Measurements from ENCODE around the gene S100A12. TPM values are rescaled to one million over a fixed set of nuclear protein-coding genes. Genes with fewer than 3 reads are reported as not detected.
A peak's percentile ranks its signal among the peaks of the same experiment; 100 is the strongest.

Gene S100A12
- total and polyA plus RNA-seq, 10 donors, result 126 to 1,354 (median 265) TPM

- Histone ChIP-seq H3K27ac (peak overlapping the region in 6 of 8 donors; percentile 75 to 95 (median 88)), H3K36me3 (no peaks in the 10 kb centered on the region), H3K4me3 (peak overlapping the region in 1 of 8 donors; percentile 65), H3K4me1 (peaks cover 0 to 23% (median 0%) of the 10 kb centered on the region in 6 donors), H3K9me3 (no peaks in the 10 kb centered on the region), H3K27me3 (replicated peaks in 1 of 7) (peaks cover 0 to 75% (median 0%) of the 10 kb centered on the region in 7 donors)
- DNase-seq, result no peak
- intact Hi-C loops (cut with DNase I; ENCODE audit: low total_unique reads), result no loop called here
- TF ChIP-seq POLR2AphosphoS5 (IDR thresholded peaks at IDR 0.05) (no peak), CTCF (IDR thresholded peaks at IDR 0.05 in 8 of 11, conservative IDR thresholded peaks at IDR 0.05 in 3 of 11) (no peak), POLR2A (IDR thresholded peaks at IDR 0.05) (no peak)
- 72 to 88% (median 75%) methylated on average over 5 of the region's 5 CpGs for WGBS, 5 donors
These were observed 19.0 kb upstream of the S100A12 start for GRCh38 chr1:153394391-153394790.

- H3K27ac ChIP-seq, result peak overlapping the region in 6 of 8 donors; percentile 75 to 95 (median 88)
- peak overlapping the region in 1 of 8 donors; percentile 65 for H3K4me3 ChIP-seq
- intact Hi-C loops (cut with DNase I; ENCODE audit: low total_unique reads), result no loop called here
These were observed 18.5 kb upstream of the S100A12 start for GRCh38 chr1:153393926-153394325.

GRCh38 chr1:153392822-153393221 lies 17.4 kb upstream of the S100A12 start:
- no peak for TF ChIP-seq POLR2A (IDR thresholded peaks at IDR 0.05)
- no peak for TF ChIP-seq POLR2AphosphoS5 (IDR thresholded peaks at IDR 0.05)
- no peak for TF ChIP-seq CTCF (IDR thresholded peaks at IDR 0.05 in 8 of 11, conservative IDR thresholded peaks at IDR 0.05 in 3 of 11)
- intact Hi-C loops (cut with DNase I; ENCODE audit: low total_unique reads), result no loop called here
- no peak for DNase-seq
- H3K4me3 ChIP-seq, result peak overlapping the region in 1 of 8 donors; percentile 65
- H3K27me3 ChIP-seq (replicated peaks in 1 of 7), result peaks cover 0 to 64% (median 0%) of the 10 kb centered on the region in 7 donors
- H3K9me3 ChIP-seq, result no peaks in the 10 kb centered on the region
- H3K4me1 ChIP-seq, result peaks cover 0 to 22% (median 0%) of the 10 kb centered on the region in 6 donors
- 67 to 92% (median 81%) methylated on average over 3 of the region's 3 CpGs for WGBS, 5 donors
- no peaks in the 10 kb centered on the region for H3K36me3 ChIP-seq
- peak overlapping the region in 7 of 8 donors; percentile 20 to 95 (median 86) for H3K27ac ChIP-seq

More at GRCh38 chr1:153393926-153394325, 18.5 kb upstream of the S100A12 start:
- 62 to 80% (median 71%) methylated on average over 6 of the region's 6 CpGs for WGBS, 5 donors
- TF ChIP-seq POLR2A (IDR thresholded peaks at IDR 0.05) (no peak), CTCF (IDR thresholded peaks at IDR 0.05 in 8 of 11, conservative IDR thresholded peaks at IDR 0.05 in 3 of 11) (peak in 6 of 11 experiments; percentile 21 to 69 (median 53)), POLR2AphosphoS5 (IDR thresholded peaks at IDR 0.05) (peak; percentile 55 to 82 (median 58))
- Histone ChIP-seq H3K4me1 (peaks cover 0 to 23% (median 0%) of the 10 kb centered on the region in 6 donors), H3K9me3 (no peaks in the 10 kb centered on the region), H3K27me3 (replicated peaks in 1 of 7) (peaks cover 0 to 75% (median 0%) of the 10 kb centered on the region in 7 donors), H3K36me3 (no peaks in the 10 kb centered on the region)
- DNase-seq, result peak; percentile 87

- TF ChIP-seq POLR2AphosphoS5 (IDR thresholded peaks at IDR 0.05), result no peak
- TF ChIP-seq CTCF (IDR thresholded peaks at IDR 0.05 in 8 of 11, conservative IDR thresholded peaks at IDR 0.05 in 3 of 11), result no peak
- TF ChIP-seq POLR2A (IDR thresholded peaks at IDR 0.05), result no peak
- WGBS, 5 donors, result 55 to 78% (median 70%) methylated on average over 3 of the region's 3 CpGs
These were observed 16.8 kb upstream of the S100A12 start for GRCh38 chr1:153392258-153392657.

More at GRCh38 chr1:153392258-153392657, 16.8 kb upstream of the S100A12 start:
- H3K4me1 ChIP-seq, result peaks cover 0 to 24% (median 0%) of the 10 kb centered on the region in 6 donors
- intact Hi-C loops (cut with DNase I; ENCODE audit: low total_unique reads), result no loop called here
- H3K9me3 ChIP-seq, result no peaks in the 10 kb centered on the region
- peaks cover 0 to 61% (median 0%) of the 10 kb centered on the region in 7 donors for H3K27me3 ChIP-seq (replicated peaks in 1 of 7)
- DNase-seq, result no peak
- H3K4me3 ChIP-seq, result peak overlapping the region in 2 of 8 donors; percentile 47 to 65
- H3K36me3 ChIP-seq, result no peaks in the 10 kb centered on the region
- H3K27ac ChIP-seq, result peak overlapping the region in 6 of 8 donors; percentile 75 to 95 (median 88)
